Left lung (tissue), 10 donors: ENCODE measurements around the gene TMEM50A. TPM values are rescaled to one million over a fixed set of nuclear protein-coding genes. Genes with fewer than 3 reads are reported as not detected.

Source experiments
- ATAC-seq: fragments of 200-7000 bp; cut with Tn5 transposase; one replicate; pipeline ENCODE4 v1.9.1; 2020; ENCODE audit warnings: moderate library complexity
- DNase-seq, 4 donors: peaks; one replicate each; pipeline ENCODE4 v3.0.0-alpha.2; 2013 to 2020
- H3K27ac ChIP-seq, 2 donors: fragments of 200-600 bp; sonication (generic) in 1 of 2; one replicate each; pipeline versions ENCODE4 v1.5.0 to v1.8.0; 2020 to 2021
- H3K27me3 ChIP-seq, 2 donors: fragments of 200-600 bp; sonication (generic) in 1 of 2; one replicate each; pipeline versions ENCODE4 v1.5.0 to v1.8.0; 2020 to 2021
- H3K36me3 ChIP-seq, 2 donors: fragments of 200-600 bp; sonication (generic) in 1 of 2; one replicate each; pipeline versions ENCODE4 v1.5.0 to v1.8.0; 2020 to 2021
- H3K4me1 ChIP-seq, 2 donors: fragments of 200-600 bp; one replicate each; pipeline ENCODE4 v1.8.0; 2021
- H3K4me3 ChIP-seq, 2 donors: fragments of 200-600 bp; sonication (generic) in 1 of 2; one replicate each; pipeline versions ENCODE4 v1.5.0 to v1.8.0; 2020 to 2021; ENCODE audit warnings: mild to moderate bottlenecking in 1 of 2
- H3K9me3 ChIP-seq, 2 donors: fragments of 200-600 bp; sonication (generic) in 1 of 2; one replicate each; pipeline versions ENCODE4 v1.5.0 to v1.8.0; 2020 to 2021
- intact Hi-C, 2 donors: fragments of 100-400 bp; cut with DNase I; formaldehyde crosslinking; loops; one replicate each; pipeline versions ENCODE4 v1.11.2 to v1.14.2; 2022
- polyA plus RNA-seq, 6 donors: library from polyadenylated mRNA; unstranded; fragments of 120-200 nt; gene quantifications; one replicate each; pipeline ENCODE4 v1.2.1, GENCODE V29; 2013; ENCODE audit not compliant: insufficient read length in 6 of 6
- total RNA-seq, 2 donors: library from RNA; stranded (reverse); fragmentation: NEBNext Ultra II Directional; extraction: Animal tissue kit (Norgen Biotek cat#: 25700); gene quantifications; one replicate each; pipeline ENCODE4 v1.2.1, GENCODE V29; 2021
- TF ChIP-seq, protein P1 (sequence below), 2 donors: fragments of 200-600 bp; sonication (generic) in 1 of 2; IDR thresholded peaks; one replicate each; pipeline versions ENCODE4 v1.5.0 to v1.8.0; 2021; ENCODE audit warnings: antibody characterized with exemption in 2 of 2
- donor health status: DM: no; HTN: yes; CAD: no.
- donor health status: DM: no; HTN: no; CAD: no.

TMEM50A gene
- total and polyA plus RNA-seq, 8 donors = 70.9 to 128 (median 84.2) TPM

DNA sequence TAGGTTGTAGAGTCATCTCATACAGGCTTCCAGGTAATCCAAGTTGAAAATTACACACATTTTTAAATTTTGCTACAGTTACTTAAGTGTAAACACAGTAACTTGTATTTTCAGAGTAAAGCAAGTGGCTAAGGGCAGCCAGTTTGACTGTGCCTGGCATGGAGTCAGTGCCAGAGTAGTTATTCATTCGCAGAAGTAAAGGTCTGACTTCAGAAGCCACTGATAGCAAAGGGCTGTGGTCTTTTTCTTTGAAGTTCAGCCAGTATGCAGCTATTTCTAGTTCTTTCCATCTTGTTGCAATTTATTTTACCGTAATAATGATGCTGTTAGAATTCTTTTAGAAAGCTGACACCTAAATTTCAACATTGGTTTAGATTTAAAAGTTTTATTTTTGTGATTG lies 9.4 kb downstream of the TMEM50A start:
- DNase-seq = no peak
- intact Hi-C loops = no loop called here
- no peak overlapping the region for H3K4me3 ChIP-seq

DNA sequence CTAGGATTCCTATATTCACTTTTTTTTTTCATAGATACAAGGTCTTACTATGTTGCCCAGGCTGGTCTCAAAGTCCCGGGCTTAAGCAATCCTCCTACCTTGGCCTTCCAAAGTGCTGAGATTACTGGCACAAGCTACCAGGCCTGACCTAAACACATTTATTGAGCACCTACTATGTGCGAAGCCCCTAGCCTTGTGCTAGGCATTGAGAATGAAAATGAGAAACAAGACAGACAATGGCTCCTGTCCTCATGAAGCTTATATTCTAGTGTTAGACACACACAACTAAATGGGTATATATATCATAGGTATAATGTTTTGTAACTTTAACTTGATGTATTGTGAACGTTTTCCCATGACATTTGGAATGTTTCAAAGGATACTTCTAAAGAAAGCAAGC lies 11.5 kb downstream of the TMEM50A start:
- Histone ChIP-seq H3K4me1 (no peaks in the 10 kb centered on the region), H3K9me3 (no peaks in the 10 kb centered on the region), H3K27ac (no peak overlapping the region), H3K4me3 (no peak overlapping the region), H3K27me3 (no peaks in the 10 kb centered on the region), H3K36me3 (peaks cover 4 to 90% of the 10 kb centered on the region in 2 donors)
- intact Hi-C loops = no loop called here
- DNase-seq (no peak), ATAC-seq (no peak)
- TF ChIP-seq, protein P1, sequence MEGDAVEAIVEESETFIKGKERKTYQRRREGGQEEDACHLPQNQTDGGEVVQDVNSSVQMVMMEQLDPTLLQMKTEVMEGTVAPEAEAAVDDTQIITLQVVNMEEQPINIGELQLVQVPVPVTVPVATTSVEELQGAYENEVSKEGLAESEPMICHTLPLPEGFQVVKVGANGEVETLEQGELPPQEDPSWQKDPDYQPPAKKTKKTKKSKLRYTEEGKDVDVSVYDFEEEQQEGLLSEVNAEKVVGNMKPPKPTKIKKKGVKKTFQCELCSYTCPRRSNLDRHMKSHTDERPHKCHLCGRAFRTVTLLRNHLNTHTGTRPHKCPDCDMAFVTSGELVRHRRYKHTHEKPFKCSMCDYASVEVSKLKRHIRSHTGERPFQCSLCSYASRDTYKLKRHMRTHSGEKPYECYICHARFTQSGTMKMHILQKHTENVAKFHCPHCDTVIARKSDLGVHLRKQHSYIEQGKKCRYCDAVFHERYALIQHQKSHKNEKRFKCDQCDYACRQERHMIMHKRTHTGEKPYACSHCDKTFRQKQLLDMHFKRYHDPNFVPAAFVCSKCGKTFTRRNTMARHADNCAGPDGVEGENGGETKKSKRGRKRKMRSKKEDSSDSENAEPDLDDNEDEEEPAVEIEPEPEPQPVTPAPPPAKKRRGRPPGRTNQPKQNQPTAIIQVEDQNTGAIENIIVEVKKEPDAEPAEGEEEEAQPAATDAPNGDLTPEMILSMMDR (IDR thresholded peaks at IDR 0.05) = no peak

More for the DNA sequence above, 9.4 kb downstream of the TMEM50A start:
- no peak overlapping the region for H3K27ac ChIP-seq
- ATAC-seq = no peak
- no peaks in the 10 kb centered on the region for H3K9me3 ChIP-seq
- H3K4me1 ChIP-seq = no peaks in the 10 kb centered on the region
- TF ChIP-seq, protein P1 (IDR thresholded peaks at IDR 0.05) = no peak
- peaks cover 0 to 90% of the 10 kb centered on the region in 2 donors for H3K36me3 ChIP-seq
- H3K27me3 ChIP-seq = no peaks in the 10 kb centered on the region

DNA sequence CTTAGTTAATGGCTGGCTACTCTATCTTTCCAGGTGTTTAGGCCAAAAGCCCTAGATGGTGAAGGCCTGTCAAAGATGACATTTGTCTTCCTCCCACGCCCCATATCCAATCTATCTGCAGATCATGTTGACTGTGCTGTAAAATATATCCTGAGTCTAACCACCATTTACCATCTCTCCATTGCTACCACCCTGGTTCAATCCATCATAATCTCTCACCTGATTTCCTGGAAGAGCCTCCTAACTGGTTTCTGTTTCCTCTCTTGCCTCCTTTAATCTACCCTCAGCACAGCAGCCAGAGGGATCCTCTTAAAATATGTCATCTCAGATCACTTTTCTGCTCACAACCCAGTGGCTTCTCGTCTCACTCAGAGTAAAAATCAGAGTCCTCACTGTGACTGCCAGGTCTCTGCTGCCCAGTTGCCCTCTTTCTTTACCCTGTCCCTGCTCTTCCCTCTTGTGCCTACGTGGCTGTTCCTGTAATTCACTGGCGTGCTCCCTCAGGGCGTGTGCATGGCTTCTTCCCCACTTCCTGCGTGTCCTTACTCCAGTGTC lies 17.8 kb downstream of the TMEM50A start:
- Histone ChIP-seq H3K36me3 (peaks cover 4 to 91% of the 10 kb centered on the region in 2 donors), H3K9me3 (no peaks in the 10 kb centered on the region), H3K4me1 (no peaks in the 10 kb centered on the region), H3K4me3 (no peak overlapping the region), H3K27ac (no peak overlapping the region), H3K27me3 (no peaks in the 10 kb centered on the region)
- ATAC-seq (no peak), DNase-seq (no peak)
- TF ChIP-seq, protein P1 (IDR thresholded peaks at IDR 0.05) = no peak
- intact Hi-C loops = no loop called here

DNA sequence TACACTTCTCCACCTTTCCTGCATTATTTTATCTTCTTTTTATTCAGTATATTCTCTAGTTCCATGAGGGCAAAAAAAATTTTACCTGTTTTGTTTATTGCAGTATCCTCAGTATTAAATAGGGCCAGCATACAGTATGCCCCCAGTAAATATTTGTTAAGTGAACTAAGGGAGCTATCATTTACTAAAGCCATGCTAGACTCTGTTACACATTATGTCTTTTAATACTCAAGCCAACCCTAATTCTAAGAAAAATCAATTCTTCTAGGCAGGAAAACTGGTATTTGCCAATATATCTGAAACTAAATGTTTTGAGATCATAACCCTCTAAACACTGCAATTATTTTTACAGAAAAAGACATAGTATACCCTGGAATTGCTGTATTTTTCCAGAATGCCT lies 18.3 kb downstream of the TMEM50A start:
- intact Hi-C loops = no loop called here
- ATAC-seq (no peak), DNase-seq (no peak)
- Histone ChIP-seq H3K27me3 (no peaks in the 10 kb centered on the region), H3K4me1 (no peaks in the 10 kb centered on the region), H3K9me3 (no peaks in the 10 kb centered on the region), H3K27ac (no peak overlapping the region), H3K36me3 (peaks cover 4 to 94% of the 10 kb centered on the region in 2 donors), H3K4me3 (no peak overlapping the region)
- TF ChIP-seq, protein P1 (IDR thresholded peaks at IDR 0.05) = no peak

DNA sequence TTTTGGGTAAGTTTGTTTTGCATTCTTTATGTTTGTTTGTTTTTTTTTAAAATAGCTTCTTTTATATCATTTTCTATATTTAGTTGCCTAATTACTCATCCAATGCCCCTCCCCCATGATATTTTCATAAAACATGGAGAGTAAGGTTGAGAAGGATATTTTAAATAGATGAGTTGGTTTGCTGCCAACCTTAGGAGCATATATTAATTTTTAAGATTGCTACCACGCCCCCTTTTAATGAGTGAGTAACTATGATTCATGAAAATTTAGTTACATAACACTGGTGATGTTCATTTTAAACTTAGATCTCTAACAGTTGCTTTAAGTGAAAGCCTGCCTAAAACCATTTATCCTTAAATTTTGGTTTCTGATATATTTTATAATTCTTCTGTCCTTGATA lies 18.7 kb downstream of the TMEM50A start:
- DNase-seq = no peak
- peaks cover 4 to 94% of the 10 kb centered on the region in 2 donors for H3K36me3 ChIP-seq
- no peak overlapping the region for H3K27ac ChIP-seq
- no peaks in the 10 kb centered on the region for H3K4me1 ChIP-seq
- intact Hi-C loops = no loop called here
- H3K9me3 ChIP-seq = no peaks in the 10 kb centered on the region
- no peak for ATAC-seq
- TF ChIP-seq, protein P1 (IDR thresholded peaks at IDR 0.05) = no peak
- H3K4me3 ChIP-seq = no peak overlapping the region
- no peaks in the 10 kb centered on the region for H3K27me3 ChIP-seq
